GM23338 (cell line): ENCODE results near the gene CDHR4.

Experiments used
- CREB1 ChIP-seq: fragments of 250-450 bp; sonication (Bioruptor Pico); IDR thresholded peaks from 2 replicates; pipeline ENCODE4 v1.5.0; 2020; ENCODE audit warnings: low read depth, mild to moderate bottlenecking, moderate library complexity
- EZH2 ChIP-seq: fragments of 200-600 bp; sonication (generic); IDR thresholded peaks from one replicate; pipeline ENCODE4 v1.8.0; 2017; ENCODE audit warnings: antibody characterized with exemption, mild to moderate bottlenecking, low read depth; ENCODE audit not compliant: unreplicated experiment
- EZH2phosphoT487 ChIP-seq: fragments of 200-600 bp; sonication (generic); IDR thresholded peaks from one replicate; pipeline ENCODE4 v1.8.1; 2018; ENCODE audit warnings: antibody characterized with exemption; ENCODE audit not compliant: unreplicated experiment
- JUNB ChIP-seq: IDR thresholded peaks from one replicate; pipeline ENCODE4 v1.6.1; 2016; ENCODE audit warnings: antibody characterized with exemption; ENCODE audit not compliant: unreplicated experiment
- NANOG ChIP-seq: IDR thresholded peaks from 2 replicates; pipeline ENCODE4 v1.6.1; 2016; ENCODE audit warnings: antibody characterized with exemption, borderline replicate concordance
- POLR2AphosphoS5 ChIP-seq: IDR thresholded peaks from 2 replicates; pipeline ENCODE4 v1.6.1; 2016; ENCODE audit warnings: antibody characterized with exemption, low read depth
- STAT1 ChIP-seq: IDR thresholded peaks from one replicate; pipeline ENCODE4 v1.6.1; 2016; ENCODE audit warnings: antibody characterized with exemption; ENCODE audit not compliant: unreplicated experiment
- ZNF114 ChIP-seq: fragments of 250-450 bp; sonication (Bioruptor Pico); IDR thresholded peaks from 2 replicates; pipeline ENCODE4 v1.5.0; 2020; ENCODE audit warnings: mild to moderate bottlenecking, moderate library complexity
- TF ChIP-seq, protein P1 (sequence below), 2 experiments: fragments of 200-600 bp in 1 of 2; sonication (generic) in 1 of 2; conservative IDR thresholded peaks; 2 replicates each; pipeline versions ENCODE4 v1.5.1 to v1.6.1; 2016 to 2017; ENCODE audit warnings: antibody characterized with exemption in 2 of 2, low read depth in 2 of 2, mild to moderate bottlenecking in 2 of 2, moderate library complexity in 1 of 2
- TF ChIP-seq, protein P2 (sequence below): IDR thresholded peaks from one replicate; pipeline ENCODE4 v1.6.1; 2018; ENCODE audit warnings: antibody characterized with exemption; ENCODE audit not compliant: unreplicated experiment
- TF ChIP-seq, protein P3 (sequence below): IDR thresholded peaks from 2 replicates; pipeline ENCODE4 v1.6.1; 2016; ENCODE audit warnings: antibody characterized with exemption
- TF ChIP-seq, protein P4 (sequence below): fragments of 250-450 bp; sonication (Bioruptor Pico); IDR thresholded peaks from 2 replicates; pipeline ENCODE4 v1.5.0; 2020; ENCODE audit warnings: mild to moderate bottlenecking, moderate library complexity

DNA sequence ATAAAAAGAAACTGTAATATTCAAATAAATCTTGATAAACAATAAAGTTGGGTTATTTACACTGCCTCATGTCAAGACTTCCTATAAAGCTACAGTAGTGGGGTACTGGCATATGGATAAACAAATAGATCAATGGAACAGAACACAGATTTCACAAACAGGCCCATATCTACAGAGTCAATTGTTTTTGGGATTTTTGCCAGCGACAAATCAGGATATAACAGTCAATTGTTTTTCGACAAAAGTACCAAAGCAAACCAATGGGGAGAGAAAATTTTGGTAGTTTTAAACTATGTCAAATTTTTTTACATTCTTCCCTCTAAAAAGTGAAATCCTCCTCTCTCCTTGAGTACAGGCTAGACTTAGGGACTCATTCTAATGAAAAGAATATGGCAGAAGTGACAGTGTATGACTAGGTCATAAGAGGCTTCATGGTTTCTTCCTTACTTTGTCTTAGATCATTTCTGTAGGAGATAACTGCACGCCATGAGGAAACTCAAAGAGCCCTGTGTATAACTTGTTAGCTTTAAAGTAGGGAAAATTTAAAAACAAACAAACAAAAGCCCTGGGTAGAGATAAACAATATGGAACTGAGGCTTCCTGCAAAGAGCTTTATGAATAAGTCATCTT, 30.3 kb downstream of the CDHR4 start:
- TF ChIP-seq, protein P1, sequence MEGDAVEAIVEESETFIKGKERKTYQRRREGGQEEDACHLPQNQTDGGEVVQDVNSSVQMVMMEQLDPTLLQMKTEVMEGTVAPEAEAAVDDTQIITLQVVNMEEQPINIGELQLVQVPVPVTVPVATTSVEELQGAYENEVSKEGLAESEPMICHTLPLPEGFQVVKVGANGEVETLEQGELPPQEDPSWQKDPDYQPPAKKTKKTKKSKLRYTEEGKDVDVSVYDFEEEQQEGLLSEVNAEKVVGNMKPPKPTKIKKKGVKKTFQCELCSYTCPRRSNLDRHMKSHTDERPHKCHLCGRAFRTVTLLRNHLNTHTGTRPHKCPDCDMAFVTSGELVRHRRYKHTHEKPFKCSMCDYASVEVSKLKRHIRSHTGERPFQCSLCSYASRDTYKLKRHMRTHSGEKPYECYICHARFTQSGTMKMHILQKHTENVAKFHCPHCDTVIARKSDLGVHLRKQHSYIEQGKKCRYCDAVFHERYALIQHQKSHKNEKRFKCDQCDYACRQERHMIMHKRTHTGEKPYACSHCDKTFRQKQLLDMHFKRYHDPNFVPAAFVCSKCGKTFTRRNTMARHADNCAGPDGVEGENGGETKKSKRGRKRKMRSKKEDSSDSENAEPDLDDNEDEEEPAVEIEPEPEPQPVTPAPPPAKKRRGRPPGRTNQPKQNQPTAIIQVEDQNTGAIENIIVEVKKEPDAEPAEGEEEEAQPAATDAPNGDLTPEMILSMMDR (conservative IDR thresholded peaks at IDR 0.05; ENCODE audit: low read depth in 2 of 2): no peak
- TF ChIP-seq EZH2phosphoT487 (no peak), EZH2 (no peak), JUNB (no peak), POLR2AphosphoS5 (no peak), CREB1 (CRISPR knock-in tag) (no peak), ZNF114 (no peak), STAT1 (no peak), NANOG (no peak)
- TF ChIP-seq, protein P2, sequence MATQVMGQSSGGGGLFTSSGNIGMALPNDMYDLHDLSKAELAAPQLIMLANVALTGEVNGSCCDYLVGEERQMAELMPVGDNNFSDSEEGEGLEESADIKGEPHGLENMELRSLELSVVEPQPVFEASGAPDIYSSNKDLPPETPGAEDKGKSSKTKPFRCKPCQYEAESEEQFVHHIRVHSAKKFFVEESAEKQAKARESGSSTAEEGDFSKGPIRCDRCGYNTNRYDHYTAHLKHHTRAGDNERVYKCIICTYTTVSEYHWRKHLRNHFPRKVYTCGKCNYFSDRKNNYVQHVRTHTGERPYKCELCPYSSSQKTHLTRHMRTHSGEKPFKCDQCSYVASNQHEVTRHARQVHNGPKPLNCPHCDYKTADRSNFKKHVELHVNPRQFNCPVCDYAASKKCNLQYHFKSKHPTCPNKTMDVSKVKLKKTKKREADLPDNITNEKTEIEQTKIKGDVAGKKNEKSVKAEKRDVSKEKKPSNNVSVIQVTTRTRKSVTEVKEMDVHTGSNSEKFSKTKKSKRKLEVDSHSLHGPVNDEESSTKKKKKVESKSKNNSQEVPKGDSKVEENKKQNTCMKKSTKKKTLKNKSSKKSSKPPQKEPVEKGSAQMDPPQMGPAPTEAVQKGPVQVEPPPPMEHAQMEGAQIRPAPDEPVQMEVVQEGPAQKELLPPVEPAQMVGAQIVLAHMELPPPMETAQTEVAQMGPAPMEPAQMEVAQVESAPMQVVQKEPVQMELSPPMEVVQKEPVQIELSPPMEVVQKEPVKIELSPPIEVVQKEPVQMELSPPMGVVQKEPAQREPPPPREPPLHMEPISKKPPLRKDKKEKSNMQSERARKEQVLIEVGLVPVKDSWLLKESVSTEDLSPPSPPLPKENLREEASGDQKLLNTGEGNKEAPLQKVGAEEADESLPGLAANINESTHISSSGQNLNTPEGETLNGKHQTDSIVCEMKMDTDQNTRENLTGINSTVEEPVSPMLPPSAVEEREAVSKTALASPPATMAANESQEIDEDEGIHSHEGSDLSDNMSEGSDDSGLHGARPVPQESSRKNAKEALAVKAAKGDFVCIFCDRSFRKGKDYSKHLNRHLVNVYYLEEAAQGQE: no peak
- TF ChIP-seq, protein P3, sequence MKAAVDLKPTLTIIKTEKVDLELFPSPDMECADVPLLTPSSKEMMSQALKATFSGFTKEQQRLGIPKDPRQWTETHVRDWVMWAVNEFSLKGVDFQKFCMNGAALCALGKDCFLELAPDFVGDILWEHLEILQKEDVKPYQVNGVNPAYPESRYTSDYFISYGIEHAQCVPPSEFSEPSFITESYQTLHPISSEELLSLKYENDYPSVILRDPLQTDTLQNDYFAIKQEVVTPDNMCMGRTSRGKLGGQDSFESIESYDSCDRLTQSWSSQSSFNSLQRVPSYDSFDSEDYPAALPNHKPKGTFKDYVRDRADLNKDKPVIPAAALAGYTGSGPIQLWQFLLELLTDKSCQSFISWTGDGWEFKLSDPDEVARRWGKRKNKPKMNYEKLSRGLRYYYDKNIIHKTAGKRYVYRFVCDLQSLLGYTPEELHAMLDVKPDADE: no peak
- TF ChIP-seq, protein P4, sequence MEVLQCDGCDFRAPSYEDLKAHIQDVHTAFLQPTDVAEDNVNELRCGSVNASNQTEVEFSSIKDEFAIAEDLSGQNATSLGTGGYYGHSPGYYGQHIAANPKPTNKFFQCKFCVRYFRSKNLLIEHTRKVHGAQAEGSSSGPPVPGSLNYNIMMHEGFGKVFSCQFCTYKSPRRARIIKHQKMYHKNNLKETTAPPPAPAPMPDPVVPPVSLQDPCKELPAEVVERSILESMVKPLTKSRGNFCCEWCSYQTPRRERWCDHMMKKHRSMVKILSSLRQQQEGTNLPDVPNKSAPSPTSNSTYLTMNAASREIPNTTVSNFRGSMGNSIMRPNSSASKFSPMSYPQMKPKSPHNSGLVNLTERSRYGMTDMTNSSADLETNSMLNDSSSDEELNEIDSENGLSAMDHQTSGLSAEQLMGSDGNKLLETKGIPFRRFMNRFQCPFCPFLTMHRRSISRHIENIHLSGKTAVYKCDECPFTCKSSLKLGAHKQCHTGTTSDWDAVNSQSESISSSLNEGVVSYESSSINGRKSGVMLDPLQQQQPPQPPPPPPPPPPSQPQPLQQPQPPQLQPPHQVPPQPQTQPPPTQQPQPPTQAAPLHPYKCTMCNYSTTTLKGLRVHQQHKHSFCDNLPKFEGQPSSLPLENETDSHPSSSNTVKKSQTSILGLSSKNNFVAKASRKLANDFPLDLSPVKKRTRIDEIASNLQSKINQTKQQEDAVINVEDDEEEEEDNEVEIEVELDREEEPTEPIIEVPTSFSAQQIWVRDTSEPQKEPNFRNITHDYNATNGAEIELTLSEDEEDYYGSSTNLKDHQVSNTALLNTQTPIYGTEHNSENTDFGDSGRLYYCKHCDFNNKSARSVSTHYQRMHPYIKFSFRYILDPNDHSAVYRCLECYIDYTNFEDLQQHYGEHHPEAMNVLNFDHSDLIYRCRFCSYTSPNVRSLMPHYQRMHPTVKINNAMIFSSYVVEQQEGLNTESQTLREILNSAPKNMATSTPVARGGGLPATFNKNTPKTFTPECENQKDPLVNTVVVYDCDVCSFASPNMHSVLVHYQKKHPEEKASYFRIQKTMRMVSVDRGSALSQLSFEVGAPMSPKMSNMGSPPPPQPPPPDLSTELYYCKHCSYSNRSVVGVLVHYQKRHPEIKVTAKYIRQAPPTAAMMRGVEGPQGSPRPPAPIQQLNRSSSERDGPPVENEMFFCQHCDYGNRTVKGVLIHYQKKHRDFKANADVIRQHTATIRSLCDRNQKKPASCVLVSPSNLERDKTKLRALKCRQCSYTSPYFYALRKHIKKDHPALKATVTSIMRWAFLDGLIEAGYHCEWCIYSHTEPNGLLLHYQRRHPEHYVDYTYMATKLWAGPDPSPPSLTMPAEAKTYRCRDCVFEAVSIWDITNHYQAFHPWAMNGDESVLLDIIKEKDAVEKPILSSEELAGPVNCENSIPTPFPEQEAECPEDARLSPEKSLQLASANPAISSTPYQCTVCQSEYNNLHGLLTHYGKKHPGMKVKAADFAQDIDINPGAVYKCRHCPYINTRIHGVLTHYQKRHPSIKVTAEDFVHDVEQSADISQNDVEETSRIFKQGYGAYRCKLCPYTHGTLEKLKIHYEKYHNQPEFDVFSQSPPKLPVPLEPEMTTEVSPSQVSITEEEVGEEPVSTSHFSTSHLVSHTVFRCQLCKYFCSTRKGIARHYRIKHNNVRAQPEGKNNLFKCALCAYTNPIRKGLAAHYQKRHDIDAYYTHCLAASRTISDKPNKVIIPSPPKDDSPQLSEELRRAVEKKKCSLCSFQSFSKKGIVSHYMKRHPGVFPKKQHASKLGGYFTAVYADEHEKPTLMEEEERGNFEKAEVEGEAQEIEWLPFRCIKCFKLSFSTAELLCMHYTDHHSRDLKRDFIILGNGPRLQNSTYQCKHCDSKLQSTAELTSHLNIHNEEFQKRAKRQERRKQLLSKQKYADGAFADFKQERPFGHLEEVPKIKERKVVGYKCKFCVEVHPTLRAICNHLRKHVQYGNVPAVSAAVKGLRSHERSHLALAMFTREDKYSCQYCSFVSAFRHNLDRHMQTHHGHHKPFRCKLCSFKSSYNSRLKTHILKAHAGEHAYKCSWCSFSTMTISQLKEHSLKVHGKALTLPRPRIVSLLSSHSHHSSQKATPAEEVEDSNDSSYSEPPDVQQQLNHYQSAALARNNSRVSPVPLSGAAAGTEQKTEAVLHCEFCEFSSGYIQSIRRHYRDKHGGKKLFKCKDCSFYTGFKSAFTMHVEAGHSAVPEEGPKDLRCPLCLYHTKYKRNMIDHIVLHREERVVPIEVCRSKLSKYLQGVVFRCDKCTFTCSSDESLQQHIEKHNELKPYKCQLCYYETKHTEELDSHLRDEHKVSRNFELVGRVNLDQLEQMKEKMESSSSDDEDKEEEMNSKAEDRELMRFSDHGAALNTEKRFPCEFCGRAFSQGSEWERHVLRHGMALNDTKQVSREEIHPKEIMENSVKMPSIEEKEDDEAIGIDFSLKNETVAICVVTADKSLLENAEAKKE (CRISPR knock-in tag): no peak
